Mesothelial cell of epicardium (in vitro differentiated cells): ENCODE results near the gene ARHGEF7. TPM values are rescaled to one million over a fixed set of nuclear protein-coding genes. Genes with fewer than 3 reads are reported as not detected.
A peak's percentile ranks its signal among the peaks of the same experiment; 100 is the strongest.

Experiments
- DNase-seq, 2 experiments: peaks; one replicate each; pipeline ENCODE4 v3.0.0; 2021; ENCODE audit warnings: low spot score in 2 of 2; ENCODE audit not compliant: unreplicated experiment in 2 of 2
- H3K27ac Mint-ChIP-seq: 2 replicates; pipeline ENCODE4 v1.8.0; 2021; ENCODE audit warnings: mixed read lengths
- H3K27me3 Mint-ChIP-seq: 2 replicates; pipeline ENCODE4 v1.8.0; 2021; ENCODE audit warnings: low read depth, mixed read lengths
- H3K36me3 Mint-ChIP-seq: 2 replicates; pipeline ENCODE4 v1.8.0; 2021; ENCODE audit warnings: mixed read lengths
- H3K4me1 Mint-ChIP-seq: 2 replicates; pipeline ENCODE4 v1.8.0; 2021; ENCODE audit warnings: mixed read lengths
- H3K4me3 Mint-ChIP-seq: 2 replicates; pipeline ENCODE4 v1.8.0; 2021; ENCODE audit warnings: mild to moderate bottlenecking, moderate library complexity, mixed read lengths
- H3K9me3 Mint-ChIP-seq: 2 replicates; pipeline ENCODE4 v1.8.0; 2021; ENCODE audit warnings: mixed read lengths
- CTCF ChIP-seq: fragments of 200-600 bp; sonication (generic); IDR thresholded peaks from one replicate; pipeline ENCODE4 v1.5.0; 2021; ENCODE audit warnings: antibody characterized with exemption; ENCODE audit not compliant: unreplicated experiment
- total RNA-seq: library from RNA; stranded (reverse); gene quantifications from 3 replicates; pipeline ENCODE4 v1.2.1, GENCODE V29; 2021

The ARHGEF7 gene
- total RNA-seq, 1 donor from 2014 or later: 95.9 TPM

- H3K4me3 Mint-ChIP-seq: no peak overlapping the region
- no peaks in the 10 kb centered on the region for H3K27me3 Mint-ChIP-seq
- DNase-seq: no peak
- H3K4me1 Mint-ChIP-seq: peaks cover 12% of the 10 kb centered on the region
- no peak for TF ChIP-seq CTCF
- peaks cover 3% of the 10 kb centered on the region for H3K9me3 Mint-ChIP-seq
- H3K36me3 Mint-ChIP-seq: peaks cover 11% of the 10 kb centered on the region
- H3K27ac Mint-ChIP-seq: peak overlapping the region; percentile 6
Measured at GRCh38 chr13:111158136-111158805, 43.2 kb downstream of the ARHGEF7 start.

GRCh38 chr13:111159362-111160320 is 44.5 kb downstream of the ARHGEF7 start:
- no peak for DNase-seq
- no peak for TF ChIP-seq CTCF
- Mint-ChIP-seq H3K4me1 (peaks cover 6% of the 10 kb centered on the region), H3K36me3 (peaks cover 11% of the 10 kb centered on the region), H3K4me3 (no peak overlapping the region), H3K27me3 (no peaks in the 10 kb centered on the region), H3K27ac (no peak overlapping the region), H3K9me3 (peaks cover 3% of the 10 kb centered on the region)

GRCh38 chr13:111160648-111161047 is 45.5 kb downstream of the ARHGEF7 start:
- no peak for TF ChIP-seq CTCF
- H3K4me1 Mint-ChIP-seq: peaks cover 2% of the 10 kb centered on the region
- H3K9me3 Mint-ChIP-seq: peaks cover 3% of the 10 kb centered on the region
- no peak overlapping the region for H3K27ac Mint-ChIP-seq
- DNase-seq: no peak
- peaks cover 11% of the 10 kb centered on the region for H3K36me3 Mint-ChIP-seq
- no peaks in the 10 kb centered on the region for H3K27me3 Mint-ChIP-seq
- H3K4me3 Mint-ChIP-seq: no peak overlapping the region

- peaks cover 3% of the 10 kb centered on the region for H3K9me3 Mint-ChIP-seq
- no peak for DNase-seq
- peaks cover 2% of the 10 kb centered on the region for H3K4me1 Mint-ChIP-seq
- H3K4me3 Mint-ChIP-seq: no peak overlapping the region
- no peak overlapping the region for H3K27ac Mint-ChIP-seq
- H3K27me3 Mint-ChIP-seq: no peaks in the 10 kb centered on the region
- peaks cover 14% of the 10 kb centered on the region for H3K36me3 Mint-ChIP-seq
- no peak for TF ChIP-seq CTCF
Measured at GRCh38 chr13:111161601-111162600, 46.8 kb downstream of the ARHGEF7 start.
